HepG2 (cell line): ENCODE data around the gene GCNT4. TPM values are rescaled to one million over a fixed set of nuclear protein-coding genes. Genes with fewer than 3 reads are reported as not detected.

Experiments used
- ATAC-seq: fragments of 200-7000 bp; cut with Tn5 transposase; 3 replicates; pipeline ENCODE4 v1.9.1; 2020; ENCODE audit warnings: mild to moderate bottlenecking, moderate library complexity
- BruUV-seq: library from RNA; stranded (reverse); fragments of 400-500 nt; replicated peaks from 2 replicates; lab custom pipeline; 2021; lab: Mats Ljungman, UMichigan
- CTCF ChIA-PET: fragments of 300-600 bp; formaldehyde crosslinking; extraction: SDS; loops from one replicate; lab custom pipeline; 2021; ENCODE audit warnings: low total read pairs, inconsistent platforms, low intra/inter-chr PET ratio; lab: Yijun Ruan, JAX
- POLR2A ChIA-PET: fragments of 350-600 bp; sonication (Branson Sonifier 250); formaldehyde crosslinking; loops from one replicate; lab custom pipeline; 2020; ENCODE audit warnings: antibody characterized with exemption, inconsistent platforms; lab: Yijun Ruan, JAX
- DNase-seq: peaks from one replicate; pipeline ENCODE4 v3.0.0-alpha.2; 2015; ENCODE audit warnings: low spot score
- FAIRE-seq: peaks from 3 replicates; lab custom pipeline; 2011; peaks lifted over from hg19 to GRCh38; lab: Jason Lieb, UNC
- H2AFZ ChIP-seq: one replicate; pipeline ENCODE4 v1.6.1; 2011; ENCODE audit warnings: low read length, inconsistent platforms
- H3K27ac ChIP-seq: fragments of 300-600 bp; 3 replicates; pipeline ENCODE4 v1.8.0; 2011; ENCODE audit warnings: mixed run types, mild to moderate bottlenecking, mixed read lengths, low read length, inconsistent platforms; ENCODE audit not compliant: insufficient read depth; ENCODE audit errors: extremely low read length
- H3K27me3 ChIP-seq, 2 experiments: fragments of 200-600 bp in 1 of 2; 2 replicates in 1 of 2; 3 replicates in 1 of 2; pipeline versions ENCODE4 v1.6.0 to v1.8.0; 2011; ENCODE audit warnings: low read length in 2 of 2, mild to moderate bottlenecking in 2 of 2, moderate library complexity in 2 of 2, inconsistent platforms in 1 of 2; ENCODE audit not compliant: insufficient read depth in 2 of 2, control insufficient read depth in 1 of 2
- H3K36me3 ChIP-seq, 2 experiments: fragments of 200-600 bp in 1 of 2; replicated peaks in 1 of 2; 2 replicates in 1 of 2; 3 replicates in 1 of 2; pipeline versions ENCODE4 v1.5.1 to v1.8.0; 2011; ENCODE audit warnings: low read length in 2 of 2, inconsistent platforms in 1 of 2; ENCODE audit not compliant: insufficient read depth in 2 of 2, control insufficient read depth in 1 of 2
- H3K4me1 ChIP-seq: 2 replicates; pipeline ENCODE4 v1.5.1; 2012; ENCODE audit warnings: low read length, inconsistent platforms; ENCODE audit not compliant: insufficient read depth
- H3K4me2 ChIP-seq: 2 replicates; pipeline ENCODE4 v1.6.0; 2011; ENCODE audit warnings: low read depth, low read length, inconsistent platforms
- H3K4me3 ChIP-seq, 3 experiments: fragments of 200-600 bp in 1 of 3; sonication (generic), shearing (Covaris generic) in 1 of 3; replicated peaks in 1 of 3; 2 replicates each; pipeline ENCODE4 v1.5.1; 2011 to 2016; ENCODE audit warnings: low read length in 3 of 3, inconsistent platforms in 2 of 3, low read depth in 2 of 3, mild to moderate bottlenecking in 2 of 3, control low read depth in 1 of 3, mixed read lengths in 1 of 3; ENCODE audit not compliant: insufficient read depth in 1 of 3
- H3K79me2 ChIP-seq: one replicate; pipeline ENCODE4 v1.6.1; 2011; ENCODE audit warnings: low read length, inconsistent platforms; ENCODE audit not compliant: insufficient read depth
- H3K9ac ChIP-seq: 2 replicates; pipeline ENCODE4 v1.6.0; 2011; ENCODE audit warnings: mild to moderate bottlenecking, low read depth, low read length, inconsistent platforms; ENCODE audit not compliant: insufficient read depth
- H3K9me3 ChIP-seq: 2 replicates; pipeline ENCODE4 v1.5.1; 2012; ENCODE audit warnings: mild to moderate bottlenecking, low read length
- H4K20me1 ChIP-seq: 2 replicates; pipeline ENCODE4 v1.6.0; 2011; ENCODE audit warnings: inconsistent platforms, mild to moderate bottlenecking, low read length, moderate library complexity; ENCODE audit not compliant: insufficient read depth
- ZFP1 ChIP-seq: IDR thresholded peaks from 2 replicates; pipeline ENCODE4 v1.6.1; 2016
- ZNF704 ChIP-seq: sonication (generic); formaldehyde crosslinking; IDR thresholded peaks from 2 replicates; pipeline ENCODE4 v1.8.1; 2023; ENCODE audit warnings: mild to moderate bottlenecking, inconsistent platforms, moderate library complexity, missing genetic modification reagents, borderline replicate concordance
- WGBS: methylation state at CpG from one replicate; pipeline ENCODE4 v1.1.6; 2017; ENCODE audit warnings: low lambda C conversion rate; 5-methylcytosine and 5-hydroxymethylcytosine counted together
- in situ Hi-C: cut with HindIII; loops from 2 replicates; pipeline ENCODE4 v1.10.0; 2017; ENCODE audit warnings: low pct_unique_long_range_greater_than_20kb; ENCODE audit not compliant: extremely low pct_ligation_motif_present
- intact Hi-C: fragments of 100-400 bp; cut with micrococcal nuclease; formaldehyde crosslinking; loops from one replicate; pipeline ENCODE4 v1.10.0; 2022; ENCODE audit not compliant: unreplicated experiment
- polyA plus RNA-seq, 8 experiments: library from polyadenylated mRNA; depleted of rRNA in 3 of 8; stranded (reverse) in 7 of 8; unstranded in 1 of 8; fragments of >200 nt; fragmentation: Illumina TruSeq in 4 of 8; extraction: Trizol in 4 of 8; gene quantifications; 2 replicates each; pipeline versions ENCODE4 v1.2.1 to v1.2.3, GENCODE V29; 2011 to 2016; ENCODE audit warnings: low read depth in 4 of 8, missing spikeins in 1 of 8, mixed read lengths in 1 of 8; ENCODE audit not compliant: insufficient read depth in 1 of 8
- small RNA-seq, 3 experiments: library from RNA; depleted of rRNA; stranded (forward); fragments of <200 nt; gene quantifications; one replicate each; pipeline ENCODE3, GENCODE V24; 2012; ENCODE audit warnings: low read depth in 2 of 3, low replicate concordance in 1 of 3; ENCODE audit not compliant: insufficient read length in 3 of 3, insufficient read depth in 2 of 3
- total RNA-seq, 5 experiments: library from RNA; depleted of rRNA; stranded (reverse); fragments of >200 nt; fragmentation: Illumina TruSeq; extraction: Trizol; gene quantifications; 2 replicates each; pipeline ENCODE4 v1.2.3, GENCODE V29; 2016; ENCODE audit warnings: low read depth in 1 of 5

Gene GCNT4
- total and polyA plus RNA-seq, 2 of the 13 experiments (the other 11 are each of a cell fraction or from before 2014, with no cell fraction given), result 0.22 to 0.38 TPM

GRCh38 chr5:75005561-75005960 is 46.8 kb downstream of the GCNT4 start:
- H3K4me2 ChIP-seq, result no peak overlapping the region
- H3K27ac ChIP-seq, result no peak overlapping the region
- intact Hi-C loops (no loop called here), in situ Hi-C loops (no loop called here)
- WGBS, result 100% methylated on average over 1 of the region's 1 CpG
- DNase-seq (no peak), ATAC-seq (no peak)
- H3K36me3 ChIP-seq, result no peaks in the 10 kb centered on the region
- no peaks in the 10 kb centered on the region for H3K79me2 ChIP-seq
- BruUV-seq, result no TSS peak
- POLR2A ChIA-PET, result no interaction called here
- no peaks in the 10 kb centered on the region for H4K20me1 ChIP-seq
- no peak overlapping the region for H2AFZ ChIP-seq
- no peak overlapping the region for H3K9ac ChIP-seq
- peaks cover 27% of the 10 kb centered on the region for H3K4me1 ChIP-seq
- no peak overlapping the region for H3K4me3 ChIP-seq
- TF ChIP-seq ZFP1 (CRISPR knock-in tag), result peak; percentile 99; the same call in 1 of the 2 replicates
- no peak for TF ChIP-seq ZNF704 (CRISPR knock-in tag)
- TF ChIP-seq, all 625 proteins: peak for 1
- Histone ChIP-seq H3K9me3 (peaks cover 21% of the 10 kb centered on the region), H3K27me3 (no peaks in the 10 kb centered on the region; a peak in 1 of 5 replicates)
- CTCF ChIA-PET, result no interaction called here
- FAIRE-seq, result no peak

Small RNA genes lying within 50 kb of the gene (small RNA-seq; reads per million reads assigned to genes)
- gene AC093259.1, result 0 reads per million in 3 experiments

Other genes with a start within 250 kb of the GCNT4 start
- gene FAM169A, start 186.2 kb downstream of the GCNT4 start, total RNA-seq (2016; rRNA removed; fragmentation: Illumina TruSeq; extraction: Trizol), result 84.8 and 110 TPM in 2 replicates
- gene FAM169A, start 186.2 kb downstream of the GCNT4 start, polyA plus RNA-seq (2011; rRNA removed), result 18.8 and 21.1 TPM in 2 replicates
- gene ANKRD31, start 184.3 kb upstream of the GCNT4 start, total RNA-seq (2016; rRNA removed; fragmentation: Illumina TruSeq; extraction: Trizol), result 0.08 and 0.09 TPM in 2 replicates
- 0.01 and 0.03 TPM in 2 replicates for gene ANKRD31, start 184.3 kb upstream of the GCNT4 start, polyA plus RNA-seq (2011; rRNA removed)